Measurements from ENCODE around the gene CCDC110.
A peak's percentile ranks its signal among the peaks of the same experiment; 100 is the strongest.

CCDC110 gene

GRCh38 chr4:185470501-185471195, 885 bp downstream of the CCDC110 start:
- DNase-seq = no peak

GRCh38 chr4:185469580-185470154, 1.9 kb downstream of the CCDC110 start:
- DNase-seq = no peak

GRCh38 chr4:185468999-185469398, 2.5 kb downstream of the CCDC110 start:
- DNase-seq = no peak

- DNase-seq = no peak
These were observed 3.5 kb downstream of the CCDC110 start for GRCh38 chr4:185467991-185468390.

- DNase-seq = no peak
These were observed 4.4 kb downstream of the CCDC110 start for GRCh38 chr4:185467101-185467500.

GRCh38 chr4:185465707-185466106, 5.8 kb downstream of the CCDC110 start:
- no peak for DNase-seq

GRCh38 chr4:185464887-185465286, 6.6 kb downstream of the CCDC110 start:
- no peak for DNase-seq

GRCh38 chr4:185464183-185464582, 7.3 kb downstream of the CCDC110 start:
- DNase-seq = no peak

- DNase-seq = no peak
These were observed 8.0 kb downstream of the CCDC110 start for GRCh38 chr4:185463541-185463940.

GRCh38 chr4:185461565-185461964, 10.0 kb downstream of the CCDC110 start:
- no peak for DNase-seq

GRCh38 chr4:185457136-185457535, 14.4 kb downstream of the CCDC110 start:
- DNase-seq = no peak

- no peak for DNase-seq
These were observed 15.4 kb downstream of the CCDC110 start for GRCh38 chr4:185456131-185456530.

- DNase-seq = no peak
These were observed 26.3 kb downstream of the CCDC110 start for GRCh38 chr4:185445209-185445608.

- no peak for DNase-seq
These were observed 30.1 kb downstream of the CCDC110 start for GRCh38 chr4:185441479-185441878.

GRCh38 chr4:185437809-185438208, 33.7 kb downstream of the CCDC110 start:
- DNase-seq = no peak

- DNase-seq = no peak
These were observed 36.1 kb downstream of the CCDC110 start for GRCh38 chr4:185435466-185435865.

- no peak for DNase-seq
These were observed 41.9 kb downstream of the CCDC110 start for GRCh38 chr4:185429660-185430059.

- no peak for DNase-seq
These were observed 44.4 kb downstream of the CCDC110 start for GRCh38 chr4:185426960-185427688.

- peak; percentile 89 for DNase-seq
These were observed 45.7 kb downstream of the CCDC110 start, which contains the start of gene UFSP2 for GRCh38 chr4:185425647-185426352. UFSP2 (minus strand) TSS chr4:185425964; CDS start chr4:185425868, 96 bp downstream.

GRCh38 chr4:185424905-185425646, 46.5 kb downstream of the CCDC110 start:
- DNase-seq = no peak

GRCh38 chr4:185421366-185422124, 50.0 kb downstream of the CCDC110 start:
- no peak for DNase-seq

GRCh38 chr4:185416955-185417354, 54.6 kb downstream of the CCDC110 start:
- DNase-seq = no peak

Measured in activated gamma-delta T cell treated with Interleukin-2 at 50 U/mL for 16 hours (primary cell).